ENCODE results near the gene ACSS1.

- TF ChIP-seq SMAD4 (CRISPR knock-in tag; IDR thresholded peaks at IDR 0.05) = no peak
- TF ChIP-seq ZNF138 (CRISPR knock-in tag; conservative IDR thresholded peaks at IDR 0.05) = no peak
- TF ChIP-seq CTCF (IDR thresholded peaks at IDR 0.05) = no peak
- TF ChIP-seq NR2C2 (CRISPR knock-in tag; IDR thresholded peaks at IDR 0.05) = no peak
- TF ChIP-seq IRF2 (CRISPR knock-in tag; IDR thresholded peaks at IDR 0.05; ENCODE audit: borderline replicate concordance, low read depth) = no peak
- TF ChIP-seq JUN (CRISPR knock-in tag; IDR thresholded peaks at IDR 0.05) = no peak
- TF ChIP-seq CBFB (CRISPR knock-in tag; IDR thresholded peaks at IDR 0.05; ENCODE audit: low read depth) = no peak
- TF ChIP-seq SP1 (CRISPR knock-in tag; conservative IDR thresholded peaks at IDR 0.05) = no peak
- TF ChIP-seq SMAD3 (CRISPR knock-in tag; IDR thresholded peaks at IDR 0.05; ENCODE audit: borderline replicate concordance) = no peak
- TF ChIP-seq USF2 (CRISPR knock-in tag; IDR thresholded peaks at IDR 0.05) = no peak
- no peak for TF ChIP-seq ATF2 (CRISPR knock-in tag; IDR thresholded peaks at IDR 0.05; ENCODE audit: borderline replicate concordance, low read depth)
These were observed 35.3 kb downstream of the ACSS1 start for GRCh38 chr20:25022680-25023079.

Data from WTC11 (cell line).